Colonic mucosa (tissue), 4 donors: ENCODE data around the gene LSM12. TPM values are rescaled to one million over a fixed set of nuclear protein-coding genes. Genes with fewer than 3 reads are reported as not detected.
A peak's percentile ranks its signal among the peaks of the same experiment; 100 is the strongest.

ENCODE experiments used
- DNase-seq: peaks from one replicate; pipeline ENCODE4 v3.0.0-alpha.2; 2020
- H3K27ac ChIP-seq: fragments of 200-600 bp; one replicate; pipeline ENCODE4 v1.8.0; 2021
- H3K27me3 ChIP-seq: fragments of 200-600 bp; one replicate; pipeline ENCODE4 v1.8.0; 2021
- H3K36me3 ChIP-seq: fragments of 200-600 bp; one replicate; pipeline ENCODE4 v1.8.0; 2021
- H3K4me1 ChIP-seq: fragments of 200-600 bp; one replicate; pipeline ENCODE4 v1.8.0; 2021; ENCODE audit warnings: mild to moderate bottlenecking
- H3K4me3 ChIP-seq: fragments of 200-600 bp; one replicate; pipeline ENCODE4 v1.8.0; 2021
- H3K9ac ChIP-seq, 2 donors: one replicate each; pipeline ENCODE4 v1.7.0; 2013; ENCODE audit warnings: control low read depth in 2 of 2, low read depth in 2 of 2, low read length in 2 of 2
- H3K9me3 ChIP-seq: fragments of 200-600 bp; one replicate; pipeline ENCODE4 v1.8.0; 2021
- intact Hi-C: fragments of 100-400 bp; cut with DNase I; formaldehyde crosslinking; loops from one replicate; pipeline ENCODE4 v1.14.1; 2022
- total RNA-seq, 2 donors: library from RNA; stranded (reverse); fragmentation: NEBNext Ultra II Directional in 1 of 2; extraction: Animal tissue kit (Norgen Biotek cat#: 25700) in 1 of 2; gene quantifications; one replicate each; pipeline ENCODE4 v1.2.1, GENCODE V29; 2021
- TF ChIP-seq, protein P1 (sequence below): fragments of 200-600 bp; IDR thresholded peaks from one replicate; pipeline ENCODE4 v1.8.0; 2022; ENCODE audit warnings: antibody characterized with exemption, mild to moderate bottlenecking
- donor health status: healthy.
- donor health status: DM: no; HTN: no; CAD: no.
- donor health status: DM: no; HTN: no; CAD: no.

LSM12 gene
- total RNA-seq, 2 donors from 2014 or later: 60.9 to 74.3 TPM

- no peak for DNase-seq
- Histone ChIP-seq H3K9ac (peak overlapping the region; percentile 85 to 89), H3K27me3 (no peaks in the 10 kb centered on the region), H3K4me1 (peaks cover 5% of the 10 kb centered on the region), H3K9me3 (no peaks in the 10 kb centered on the region), H3K27ac (peak overlapping the region; percentile 90), H3K4me3 (peak overlapping the region; percentile 71), H3K36me3 (no peaks in the 10 kb centered on the region)
- intact Hi-C loops: loop anchor here (5.0 kb wide), 1 partner anchor 41 kb away; no protein-coding TSS in a partner anchor
- TF ChIP-seq, protein P1, sequence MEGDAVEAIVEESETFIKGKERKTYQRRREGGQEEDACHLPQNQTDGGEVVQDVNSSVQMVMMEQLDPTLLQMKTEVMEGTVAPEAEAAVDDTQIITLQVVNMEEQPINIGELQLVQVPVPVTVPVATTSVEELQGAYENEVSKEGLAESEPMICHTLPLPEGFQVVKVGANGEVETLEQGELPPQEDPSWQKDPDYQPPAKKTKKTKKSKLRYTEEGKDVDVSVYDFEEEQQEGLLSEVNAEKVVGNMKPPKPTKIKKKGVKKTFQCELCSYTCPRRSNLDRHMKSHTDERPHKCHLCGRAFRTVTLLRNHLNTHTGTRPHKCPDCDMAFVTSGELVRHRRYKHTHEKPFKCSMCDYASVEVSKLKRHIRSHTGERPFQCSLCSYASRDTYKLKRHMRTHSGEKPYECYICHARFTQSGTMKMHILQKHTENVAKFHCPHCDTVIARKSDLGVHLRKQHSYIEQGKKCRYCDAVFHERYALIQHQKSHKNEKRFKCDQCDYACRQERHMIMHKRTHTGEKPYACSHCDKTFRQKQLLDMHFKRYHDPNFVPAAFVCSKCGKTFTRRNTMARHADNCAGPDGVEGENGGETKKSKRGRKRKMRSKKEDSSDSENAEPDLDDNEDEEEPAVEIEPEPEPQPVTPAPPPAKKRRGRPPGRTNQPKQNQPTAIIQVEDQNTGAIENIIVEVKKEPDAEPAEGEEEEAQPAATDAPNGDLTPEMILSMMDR: no peak
Observed at GRCh38 chr17:44071198-44071520, 4.7 kb upstream of the LSM12 start.

DNA sequence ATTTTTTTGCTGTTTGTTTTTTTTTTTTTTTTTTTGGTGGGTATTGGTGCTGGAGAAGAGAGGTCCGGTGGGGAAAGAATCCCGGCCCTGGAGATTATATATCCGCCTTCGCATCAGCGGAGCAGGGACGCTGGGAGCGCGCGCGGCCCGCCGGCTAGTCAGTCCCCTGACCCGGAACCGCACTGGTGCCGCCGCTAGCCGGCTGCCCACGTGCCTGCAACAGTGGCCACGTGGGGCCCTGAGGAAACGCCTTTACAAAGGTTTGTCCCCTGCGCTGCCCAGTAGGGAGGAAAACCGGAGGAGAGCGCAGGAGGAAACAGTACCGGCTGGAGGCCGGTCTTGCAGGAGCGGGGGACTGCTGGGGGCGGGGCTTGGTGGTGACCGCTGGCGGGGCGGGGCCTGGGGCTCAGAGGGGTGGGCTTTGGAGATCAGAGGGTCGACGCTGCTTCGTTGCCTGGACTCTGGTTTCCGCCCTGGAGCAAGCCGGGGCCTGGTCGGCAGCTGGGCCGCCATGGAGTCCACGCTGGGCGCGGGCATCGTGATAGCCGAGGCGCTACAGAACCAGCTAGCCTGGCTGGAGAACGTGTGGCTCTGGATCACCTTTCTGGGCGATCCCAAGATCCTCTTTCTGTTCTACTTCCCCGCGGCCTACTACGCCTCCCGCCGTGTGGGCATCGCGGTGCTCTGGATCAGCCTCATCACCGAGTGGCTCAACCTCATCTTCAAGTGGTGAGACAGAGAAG, 4.2 kb upstream of the LSM12 start, which contains the start of gene G6PC3:
Gene G6PC3 (plus strand): TSS at position 281 of the 743 bp plus-strand sequence. CDS start 231 bp downstream, at position 512.
- TF ChIP-seq, protein P1: no peak
- intact Hi-C loops: loop anchor here (5.0 kb wide), 1 partner anchor 42 kb away; no protein-coding TSS in a partner anchor

GRCh38 chr17:44069974-44070454, 3.5 kb upstream of the LSM12 start:
- H3K36me3 ChIP-seq: no peaks in the 10 kb centered on the region
- peak overlapping the region; percentile 90 for H3K27ac ChIP-seq
- H3K9me3 ChIP-seq: no peaks in the 10 kb centered on the region
- no peak for DNase-seq
- intact Hi-C loops: loop anchor here (5.0 kb wide), 1 partner anchor 42 kb away; no protein-coding TSS in a partner anchor
- H3K4me1 ChIP-seq: peaks cover 5% of the 10 kb centered on the region
- no peaks in the 10 kb centered on the region for H3K27me3 ChIP-seq
- TF ChIP-seq, protein P1: no peak
- peak overlapping the region; percentile 71 for H3K4me3 ChIP-seq
- peak overlapping the region; percentile 33 to 78 for H3K9ac ChIP-seq

More for the DNA sequence above, 4.2 kb upstream of the LSM12 start, which contains the start of gene G6PC3:
- no peaks in the 10 kb centered on the region for H3K27me3 ChIP-seq
- H3K9me3 ChIP-seq: no peaks in the 10 kb centered on the region
- peak within 1 kb of the TSS; percentile 71 for H3K4me3 ChIP-seq
- peaks cover 5% of the 10 kb centered on the region for H3K4me1 ChIP-seq
- peak within 1 kb of the TSS; percentile 90 for H3K27ac ChIP-seq
- no peaks in the 10 kb centered on the region for H3K36me3 ChIP-seq
- DNase-seq: peak; percentile 98
- peak within 1 kb of the TSS; percentile 85 to 89 for H3K9ac ChIP-seq

DNA sequence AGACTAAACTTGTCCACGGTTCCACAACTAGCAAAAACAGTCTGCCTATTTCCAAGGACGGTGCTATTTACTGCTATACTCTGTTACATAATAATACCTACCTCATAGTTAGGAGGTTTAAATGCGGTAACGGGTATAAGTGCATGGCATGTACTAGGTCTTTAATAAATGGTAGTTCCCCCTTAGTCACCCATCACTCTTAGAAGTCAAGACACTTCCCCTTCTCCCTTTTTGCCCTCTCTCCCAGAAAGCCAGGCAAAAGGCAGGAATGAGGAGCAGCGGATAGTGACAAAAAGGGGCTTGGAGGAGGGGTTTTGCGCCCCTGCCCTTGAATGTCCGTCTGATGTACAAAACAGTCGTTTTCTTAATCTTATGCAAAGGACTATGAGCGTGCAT, 1.1 kb upstream of the LSM12 start:
- no peak for DNase-seq
- intact Hi-C loops: no loop called here
- no peaks in the 10 kb centered on the region for H3K36me3 ChIP-seq
- H3K4me3 ChIP-seq: no peak overlapping the region
- H3K27ac ChIP-seq: peak overlapping the region; percentile 91
- H3K27me3 ChIP-seq: no peaks in the 10 kb centered on the region
- H3K9me3 ChIP-seq: no peaks in the 10 kb centered on the region
- H3K4me1 ChIP-seq: peaks cover 5% of the 10 kb centered on the region
- TF ChIP-seq, protein P1: no peak
- H3K9ac ChIP-seq: no peak overlapping the region

- no peak for DNase-seq
- Histone ChIP-seq H3K4me3 (peak overlapping the region; percentile 67), H3K4me1 (no peaks in the 10 kb centered on the region), H3K27ac (peak overlapping the region; percentile 91), H3K9ac (peak overlapping the region; percentile 60 to 94), H3K36me3 (no peaks in the 10 kb centered on the region), H3K9me3 (no peaks in the 10 kb centered on the region), H3K27me3 (no peaks in the 10 kb centered on the region)
- intact Hi-C loops: no loop called here
- TF ChIP-seq, protein P1: no peak
Observed at GRCh38 chr17:44065668-44066203, 735 bp downstream of the LSM12 start.
